Caco-2 (cell line): Measurements from ENCODE around the gene FCRLB. TPM values are rescaled to one million over a fixed set of nuclear protein-coding genes. Genes with fewer than 3 reads are reported as not detected.

Experiments used
- BruUV-seq: library from RNA; stranded (reverse); fragments of 400-500 nt; replicated peaks from 2 replicates; lab custom pipeline; 2021; lab: Mats Ljungman, UMichigan
- CTCF ChIA-PET: fragments of 300-600 bp; sonication (Branson Sonifier 250); formaldehyde crosslinking; loops from one replicate; lab custom pipeline; 2022; ENCODE audit warnings: antibody characterized with exemption; lab: Charles Lee
- POLR2A ChIA-PET: fragments of 300-600 bp; sonication (Branson Sonifier 250); formaldehyde crosslinking; loops from one replicate; lab custom pipeline; 2022; ENCODE audit warnings: antibody characterized with exemption; lab: Charles Lee
- DNase-seq, 2 experiments: peaks; one replicate each; pipeline versions ENCODE4 v3.0.0 to v3.0.0-alpha.2; 2020 to 2022
- H3K27me3 ChIP-seq: replicated peaks from 2 replicates; pipeline ENCODE4 v1.6.0; 2011; ENCODE audit warnings: low read length; ENCODE audit not compliant: control insufficient read depth, insufficient read depth
- H3K36me3 ChIP-seq: 2 replicates; pipeline ENCODE4 v1.5.1; 2011; ENCODE audit warnings: low read length; ENCODE audit not compliant: control insufficient read depth, insufficient read depth
- H3K4me1 ChIP-seq: fragments of 250-450 bp; sonication (Bioruptor Pico); 2 replicates; pipeline ENCODE4 v1.5.1; 2020; ENCODE audit warnings: mild to moderate bottlenecking
- H3K4me3 ChIP-seq: 2 replicates; pipeline ENCODE4 v1.5.1; 2011; ENCODE audit warnings: low read depth, mild to moderate bottlenecking, control low read depth, low read length
- H3K9me3 ChIP-seq: fragments of 250-450 bp; sonication (Bioruptor Pico); 2 replicates; pipeline ENCODE4 v1.5.1; 2020; ENCODE audit warnings: mild to moderate bottlenecking, moderate library complexity
- H3K27ac Mint-ChIP-seq: one replicate; pipeline ENCODE4 v1.8.0; 2022; ENCODE audit warnings: mixed read lengths; ENCODE audit not compliant: unreplicated experiment
- H3K27me3 Mint-ChIP-seq: one replicate; pipeline ENCODE4 v1.8.0; 2022; ENCODE audit warnings: mixed read lengths; ENCODE audit not compliant: insufficient read depth, unreplicated experiment
- H3K36me3 Mint-ChIP-seq: one replicate; pipeline ENCODE4 v1.8.0; 2022; ENCODE audit warnings: mild to moderate bottlenecking, mixed read lengths; ENCODE audit not compliant: insufficient read depth, unreplicated experiment
- H3K4me1 Mint-ChIP-seq: one replicate; pipeline ENCODE4 v1.8.0; 2022; ENCODE audit warnings: low read depth, mixed read lengths; ENCODE audit not compliant: unreplicated experiment
- H3K4me3 Mint-ChIP-seq: one replicate; pipeline ENCODE4 v1.8.0; 2022; ENCODE audit warnings: mild to moderate bottlenecking, moderate library complexity, mixed read lengths; ENCODE audit not compliant: unreplicated experiment
- H3K9me3 Mint-ChIP-seq: one replicate; pipeline ENCODE4 v1.8.0; 2022; ENCODE audit warnings: mixed read lengths; ENCODE audit not compliant: unreplicated experiment
- intact Hi-C: fragments of 100-400 bp; cut with micrococcal nuclease; formaldehyde crosslinking; loops from one replicate; pipeline ENCODE4 v1.10.0; 2022; ENCODE audit not compliant: unreplicated experiment
- total RNA-seq: library from RNA; stranded (reverse); gene quantifications from 2 replicates; pipeline ENCODE4 v1.2.3, GENCODE V29; 2022
- TF ChIP-seq, protein P1 (sequence below), 2 experiments: fragments of 200-600 bp in 1 of 2; IDR thresholded peaks; 1 replicate in 1 of 2; 2 replicates in 1 of 2; pipeline versions ENCODE4 v1.5.1 to v1.8.0; 2011 to 2022; ENCODE audit warnings: antibody characterized with exemption in 1 of 2, control low read depth in 1 of 2, inconsistent platforms in 1 of 2, low read depth in 1 of 2, low read length in 1 of 2, mild to moderate bottlenecking in 1 of 2, moderate library complexity in 1 of 2; ENCODE audit not compliant: insufficient read depth in 1 of 2, severe bottlenecking in 1 of 2, unreplicated experiment in 1 of 2

The FCRLB gene
- total RNA-seq, 1 experiment from 2014 or later, result 0.29 TPM

DNA sequence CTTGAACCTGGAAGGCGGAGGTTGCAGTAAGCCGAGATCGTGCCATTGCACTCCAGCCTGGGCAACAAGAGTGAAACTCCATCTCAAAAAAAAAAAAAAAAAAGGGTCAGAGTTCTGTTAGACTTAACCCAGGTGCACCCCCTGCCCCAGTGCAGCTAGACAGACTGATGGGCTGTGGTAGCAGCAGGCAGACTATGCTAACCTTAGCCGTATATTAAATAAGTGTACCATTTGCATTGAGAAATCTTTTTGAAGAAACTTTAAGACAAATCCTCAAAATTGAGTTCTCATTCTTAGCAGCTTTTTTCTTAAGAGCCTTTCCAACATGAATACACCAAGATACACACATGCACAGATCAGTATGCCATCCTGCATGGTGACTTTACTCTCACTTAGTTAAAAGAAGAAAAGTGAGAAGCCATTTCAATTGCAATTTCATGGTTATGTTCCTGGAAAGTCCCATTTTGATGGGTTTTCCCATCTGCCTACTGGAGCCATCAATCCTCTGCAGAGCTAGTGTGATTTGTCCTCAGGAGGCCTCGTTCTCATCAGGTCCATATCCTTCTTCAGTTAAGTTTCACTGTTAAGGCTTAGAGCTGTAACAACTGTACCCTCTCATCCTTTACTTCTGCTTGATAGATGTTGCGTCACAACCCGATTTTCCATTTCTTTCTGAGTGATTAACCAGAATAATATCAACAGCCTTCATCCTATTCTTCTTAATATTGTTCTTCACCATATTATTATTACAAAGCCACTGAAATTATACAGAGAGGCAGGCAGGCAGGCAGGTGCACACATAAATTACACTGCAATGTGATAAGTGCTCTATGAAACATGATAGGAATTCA is 7.3 kb downstream of the FCRLB start:
- Mint-ChIP-seq H3K4me1 (peaks cover 7% of the 10 kb centered on the region), H3K27me3 (peaks cover 12% of the 10 kb centered on the region), H3K36me3 (peaks cover 15% of the 10 kb centered on the region), H3K9me3 (no peaks in the 10 kb centered on the region), H3K4me3 (no peak overlapping the region), H3K27ac (no peak overlapping the region)
- TF ChIP-seq, protein P1, sequence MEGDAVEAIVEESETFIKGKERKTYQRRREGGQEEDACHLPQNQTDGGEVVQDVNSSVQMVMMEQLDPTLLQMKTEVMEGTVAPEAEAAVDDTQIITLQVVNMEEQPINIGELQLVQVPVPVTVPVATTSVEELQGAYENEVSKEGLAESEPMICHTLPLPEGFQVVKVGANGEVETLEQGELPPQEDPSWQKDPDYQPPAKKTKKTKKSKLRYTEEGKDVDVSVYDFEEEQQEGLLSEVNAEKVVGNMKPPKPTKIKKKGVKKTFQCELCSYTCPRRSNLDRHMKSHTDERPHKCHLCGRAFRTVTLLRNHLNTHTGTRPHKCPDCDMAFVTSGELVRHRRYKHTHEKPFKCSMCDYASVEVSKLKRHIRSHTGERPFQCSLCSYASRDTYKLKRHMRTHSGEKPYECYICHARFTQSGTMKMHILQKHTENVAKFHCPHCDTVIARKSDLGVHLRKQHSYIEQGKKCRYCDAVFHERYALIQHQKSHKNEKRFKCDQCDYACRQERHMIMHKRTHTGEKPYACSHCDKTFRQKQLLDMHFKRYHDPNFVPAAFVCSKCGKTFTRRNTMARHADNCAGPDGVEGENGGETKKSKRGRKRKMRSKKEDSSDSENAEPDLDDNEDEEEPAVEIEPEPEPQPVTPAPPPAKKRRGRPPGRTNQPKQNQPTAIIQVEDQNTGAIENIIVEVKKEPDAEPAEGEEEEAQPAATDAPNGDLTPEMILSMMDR (IDR thresholded peaks at IDR 0.05; ENCODE audit: insufficient read depth in 1 of 2, low read depth in 1 of 2, low read length in 1 of 2, severe bottlenecking in 1 of 2, unreplicated experiment in 1 of 2), result no peak
- Histone ChIP-seq H3K4me3 (no peak overlapping the region), H3K36me3 (no peaks in the 10 kb centered on the region), H3K9me3 (no peaks in the 10 kb centered on the region), H3K27me3 (no peaks in the 10 kb centered on the region), H3K4me1 (no peaks in the 10 kb centered on the region)
- CTCF ChIA-PET, result interaction anchor here (0.7 kb wide), 1 partner anchor 1185 kb away, joined by 3 read pairs; no protein-coding TSS in a partner anchor
- BruUV-seq, result no TSS peak
- DNase-seq, result no peak
- intact Hi-C loops, result no loop called here
- POLR2A ChIA-PET, result no interaction called here

DNA sequence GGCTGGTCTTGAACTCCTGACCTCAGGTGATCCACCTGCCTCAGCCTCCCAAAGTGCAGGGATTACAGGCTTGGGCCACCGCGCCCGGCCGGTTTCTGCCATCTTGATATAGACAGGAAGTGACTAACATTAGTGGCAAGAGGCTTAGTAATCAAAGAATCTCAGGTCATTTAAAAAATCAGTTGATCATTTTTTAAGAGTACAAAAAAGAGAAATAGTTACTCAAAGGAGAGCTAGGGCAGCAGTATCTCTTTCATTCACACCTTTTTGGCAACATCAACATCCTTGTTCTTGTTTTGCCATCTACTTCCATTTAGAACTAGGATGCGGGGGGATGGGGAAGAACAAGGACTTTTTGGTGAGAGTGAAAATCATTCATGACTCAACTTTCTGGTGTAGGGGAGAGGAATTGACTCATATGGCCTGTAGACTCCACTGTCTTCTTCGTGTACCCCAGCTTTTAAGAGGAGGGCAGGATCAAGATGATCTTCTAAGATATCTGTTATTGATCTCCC is 8.8 kb downstream of the FCRLB start:
- POLR2A ChIA-PET, result no interaction called here
- no peaks in the 10 kb centered on the region for H3K27me3 ChIP-seq
- Mint-ChIP-seq H3K27me3 (peaks cover 9% of the 10 kb centered on the region), H3K36me3 (peaks cover 11% of the 10 kb centered on the region), H3K9me3 (no peaks in the 10 kb centered on the region), H3K27ac (no peak overlapping the region), H3K4me1 (peaks cover 7% of the 10 kb centered on the region), H3K4me3 (no peak overlapping the region)
- no peaks in the 10 kb centered on the region for H3K36me3 ChIP-seq
- no peak for DNase-seq
- no peaks in the 10 kb centered on the region for H3K4me1 ChIP-seq
- CTCF ChIA-PET, result no interaction called here
- intact Hi-C loops, result no loop called here
- TF ChIP-seq, protein P1 (IDR thresholded peaks at IDR 0.05; ENCODE audit: insufficient read depth in 1 of 2, low read depth in 1 of 2, low read length in 1 of 2, severe bottlenecking in 1 of 2, unreplicated experiment in 1 of 2), result no peak
- no peaks in the 10 kb centered on the region for H3K9me3 ChIP-seq
- no peak overlapping the region for H3K4me3 ChIP-seq
- BruUV-seq, result no TSS peak

DNA sequence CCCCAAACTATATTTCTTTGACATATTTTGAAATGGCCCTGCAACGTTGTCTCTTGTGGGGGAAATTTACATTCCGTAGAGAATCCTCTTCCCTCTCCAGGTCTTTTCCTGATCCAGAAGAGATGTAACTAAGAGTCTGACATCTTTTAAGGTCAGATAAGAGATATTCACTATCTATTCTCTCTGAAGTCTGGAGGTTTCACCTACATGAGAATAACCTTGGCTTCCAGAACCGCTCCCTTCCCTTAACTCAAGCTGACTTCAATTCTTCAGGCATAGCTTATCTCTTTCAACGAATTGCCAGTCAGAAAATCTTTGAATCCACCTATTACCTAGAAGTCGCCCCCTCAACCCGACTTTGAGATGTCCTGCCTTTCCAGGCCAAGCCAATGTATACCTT is 9.9 kb downstream of the FCRLB start:
- no TSS peak for BruUV-seq
- Mint-ChIP-seq H3K4me1 (no peaks in the 10 kb centered on the region), H3K36me3 (peaks cover 10% of the 10 kb centered on the region), H3K9me3 (no peaks in the 10 kb centered on the region), H3K27me3 (peaks cover 13% of the 10 kb centered on the region), H3K27ac (no peak overlapping the region), H3K4me3 (no peak overlapping the region)
- H3K27me3 ChIP-seq, result no peaks in the 10 kb centered on the region
- ChIA-PET POLR2A (no interaction called here), CTCF (no interaction called here)
- no peaks in the 10 kb centered on the region for H3K9me3 ChIP-seq
- intact Hi-C loops, result no loop called here
- H3K36me3 ChIP-seq, result no peaks in the 10 kb centered on the region
- DNase-seq, result no peak
- no peak overlapping the region for H3K4me3 ChIP-seq
- H3K4me1 ChIP-seq, result no peaks in the 10 kb centered on the region
- TF ChIP-seq, protein P1 (IDR thresholded peaks at IDR 0.05; ENCODE audit: insufficient read depth in 1 of 2, low read depth in 1 of 2, low read length in 1 of 2, severe bottlenecking in 1 of 2, unreplicated experiment in 1 of 2), result no peak
